GM13976 (cell line): ENCODE results near the gene MMP21.

Source experiments
- DNase-seq: peaks from one replicate; pipeline ENCODE4 v3.0.0; 2012; ENCODE audit warnings: low spot score
- CTCF ChIP-seq: IDR thresholded peaks from 2 replicates; pipeline ENCODE4 v1.5.1; 2012; ENCODE audit warnings: borderline replicate concordance, mild to moderate bottlenecking; ENCODE audit not compliant: insufficient read depth; ENCODE audit errors: extremely low read depth, missing control alignments, control extremely low read depth
- in situ Hi-C: fragments of 300-500 bp; cut with MboI; formaldehyde crosslinking; loops from one replicate; pipeline ENCODE4 v1.12.0; 2022; ENCODE audit warnings: low sequenced_read_pairs, mixed read lengths, inconsistent platforms; ENCODE audit not compliant: unreplicated experiment

Gene MMP21

GRCh38 chr10:125756853-125757487 lies 18.7 kb downstream of the MMP21 start:
- TF ChIP-seq CTCF = no peak
- no peak for DNase-seq
- in situ Hi-C loops = no loop called here

GRCh38 chr10:125756196-125756595 lies 19.4 kb downstream of the MMP21 start:
- TF ChIP-seq CTCF = no peak
- in situ Hi-C loops = no loop called here
- DNase-seq = no peak

GRCh38 chr10:125747417-125747816 lies 28.2 kb downstream of the MMP21 start:
- no peak for TF ChIP-seq CTCF
- DNase-seq = no peak
- in situ Hi-C loops = no loop called here

DNA sequence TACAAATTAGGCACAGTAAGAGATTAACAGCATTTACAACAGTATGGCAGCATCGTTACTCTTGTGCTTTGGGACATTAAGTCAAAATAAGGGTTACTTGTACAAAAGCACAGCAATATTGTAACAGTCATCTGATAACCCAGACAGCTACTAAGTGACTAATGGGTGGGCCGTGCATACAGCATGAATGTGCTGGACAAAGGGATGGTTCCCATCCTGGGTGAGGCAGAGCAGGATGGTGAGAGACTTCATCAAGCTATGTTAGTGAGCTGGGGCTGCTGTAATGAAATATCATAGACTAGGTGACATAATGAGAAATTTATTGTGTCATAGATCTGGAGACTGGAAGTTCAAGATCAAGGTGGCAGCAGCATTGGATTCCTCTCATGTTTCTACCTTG lies 30.7 kb downstream of the MMP21 start:
- in situ Hi-C loops = no loop called here

DNA sequence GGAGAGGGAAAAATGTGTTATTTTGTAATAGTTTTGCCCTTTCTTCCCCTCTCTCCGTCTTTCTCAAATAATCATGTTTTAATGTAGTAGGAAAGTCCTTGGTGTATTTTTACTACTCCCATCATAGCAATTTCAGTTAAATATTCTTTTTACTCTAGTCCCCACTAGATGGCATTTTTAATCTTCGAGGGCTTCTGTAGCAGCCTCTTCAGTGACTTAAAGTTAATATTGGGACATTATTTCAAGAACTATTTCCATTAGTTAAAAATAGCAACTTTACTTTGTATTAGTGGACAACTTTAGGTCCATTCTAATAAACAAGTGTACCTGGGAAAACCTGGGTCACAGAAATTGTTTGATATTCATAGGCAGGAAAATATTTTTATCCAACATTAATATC lies 33.2 kb downstream of the MMP21 start:
- in situ Hi-C loops = no loop called here
- no peak for TF ChIP-seq CTCF
- DNase-seq = no peak

More for the DNA sequence above, 30.7 kb downstream of the MMP21 start:
- no peak for DNase-seq
- no peak for TF ChIP-seq CTCF

DNA sequence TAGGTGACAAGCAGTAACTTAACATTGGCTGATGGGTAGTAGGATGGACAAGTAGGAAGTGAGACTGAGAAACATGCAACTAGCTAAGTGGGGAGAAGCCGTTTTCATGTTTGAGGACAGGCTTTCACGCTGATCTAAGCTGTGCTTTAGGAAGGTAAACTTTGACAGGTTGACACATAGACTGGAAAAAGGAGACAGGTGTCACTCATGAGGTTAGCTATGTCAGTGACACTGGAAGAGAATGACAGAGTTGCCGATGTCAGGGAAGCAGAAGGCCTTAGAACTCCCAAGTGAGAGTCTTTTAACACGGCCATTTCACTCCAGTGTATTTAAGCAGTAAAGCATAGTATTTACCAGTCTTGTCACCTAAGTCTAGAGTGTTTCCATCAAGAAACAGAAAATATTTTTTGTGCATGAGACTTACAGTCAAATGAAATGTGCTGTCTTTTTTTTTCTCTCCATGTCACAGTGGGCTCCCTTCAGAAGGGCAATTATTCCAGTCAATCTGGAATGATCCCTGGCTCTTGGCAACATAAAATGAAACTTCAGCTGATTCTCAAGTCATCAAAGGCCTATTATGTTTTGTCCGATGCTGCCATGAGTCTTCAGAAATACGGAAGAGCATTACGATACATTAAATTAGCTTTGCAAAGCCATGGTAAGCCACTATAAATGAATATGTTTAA lies 35.5 kb downstream of the MMP21 start:
- in situ Hi-C loops = no loop called here
- no peak for DNase-seq
- TF ChIP-seq CTCF = no peak
